GM23338 (cell line): ENCODE results near the gene IKZF1.

Source experiments
- CREB1 ChIP-seq: fragments of 250-450 bp; sonication (Bioruptor Pico); IDR thresholded peaks from 2 replicates; pipeline ENCODE4 v1.5.0; 2020; ENCODE audit warnings: low read depth, mild to moderate bottlenecking, moderate library complexity
- EZH2 ChIP-seq: fragments of 200-600 bp; sonication (generic); IDR thresholded peaks from one replicate; pipeline ENCODE4 v1.8.0; 2017; ENCODE audit warnings: antibody characterized with exemption, mild to moderate bottlenecking, low read depth; ENCODE audit not compliant: unreplicated experiment
- EZH2phosphoT487 ChIP-seq: fragments of 200-600 bp; sonication (generic); IDR thresholded peaks from one replicate; pipeline ENCODE4 v1.8.1; 2018; ENCODE audit warnings: antibody characterized with exemption; ENCODE audit not compliant: unreplicated experiment
- JUNB ChIP-seq: IDR thresholded peaks from one replicate; pipeline ENCODE4 v1.6.1; 2016; ENCODE audit warnings: antibody characterized with exemption; ENCODE audit not compliant: unreplicated experiment
- NANOG ChIP-seq: IDR thresholded peaks from 2 replicates; pipeline ENCODE4 v1.6.1; 2016; ENCODE audit warnings: antibody characterized with exemption, borderline replicate concordance
- POLR2AphosphoS5 ChIP-seq: IDR thresholded peaks from 2 replicates; pipeline ENCODE4 v1.6.1; 2016; ENCODE audit warnings: antibody characterized with exemption, low read depth
- ZNF114 ChIP-seq: fragments of 250-450 bp; sonication (Bioruptor Pico); IDR thresholded peaks from 2 replicates; pipeline ENCODE4 v1.5.0; 2020; ENCODE audit warnings: mild to moderate bottlenecking, moderate library complexity
- TF ChIP-seq, protein P1 (sequence below): IDR thresholded peaks from one replicate; pipeline ENCODE4 v1.6.1; 2018; ENCODE audit warnings: antibody characterized with exemption; ENCODE audit not compliant: unreplicated experiment
- TF ChIP-seq, protein P2 (sequence below), 2 experiments: fragments of 200-600 bp in 1 of 2; sonication (generic) in 1 of 2; conservative IDR thresholded peaks; 2 replicates each; pipeline versions ENCODE4 v1.5.1 to v1.6.1; 2016 to 2017; ENCODE audit warnings: antibody characterized with exemption in 2 of 2, low read depth in 2 of 2, mild to moderate bottlenecking in 2 of 2, moderate library complexity in 1 of 2
- TF ChIP-seq, protein P3 (sequence below): IDR thresholded peaks from 2 replicates; pipeline ENCODE4 v1.6.1; 2016; ENCODE audit warnings: antibody characterized with exemption

DNA sequence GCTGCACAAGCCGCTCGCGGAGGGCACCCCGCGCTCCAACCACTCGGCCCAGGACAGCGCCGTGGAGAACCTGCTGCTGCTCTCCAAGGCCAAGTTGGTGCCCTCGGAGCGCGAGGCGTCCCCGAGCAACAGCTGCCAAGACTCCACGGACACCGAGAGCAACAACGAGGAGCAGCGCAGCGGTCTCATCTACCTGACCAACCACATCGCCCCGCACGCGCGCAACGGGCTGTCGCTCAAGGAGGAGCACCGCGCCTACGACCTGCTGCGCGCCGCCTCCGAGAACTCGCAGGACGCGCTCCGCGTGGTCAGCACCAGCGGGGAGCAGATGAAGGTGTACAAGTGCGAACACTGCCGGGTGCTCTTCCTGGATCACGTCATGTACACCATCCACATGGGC, 95.6 kb downstream of the IKZF1 start:
- TF ChIP-seq, protein P1, sequence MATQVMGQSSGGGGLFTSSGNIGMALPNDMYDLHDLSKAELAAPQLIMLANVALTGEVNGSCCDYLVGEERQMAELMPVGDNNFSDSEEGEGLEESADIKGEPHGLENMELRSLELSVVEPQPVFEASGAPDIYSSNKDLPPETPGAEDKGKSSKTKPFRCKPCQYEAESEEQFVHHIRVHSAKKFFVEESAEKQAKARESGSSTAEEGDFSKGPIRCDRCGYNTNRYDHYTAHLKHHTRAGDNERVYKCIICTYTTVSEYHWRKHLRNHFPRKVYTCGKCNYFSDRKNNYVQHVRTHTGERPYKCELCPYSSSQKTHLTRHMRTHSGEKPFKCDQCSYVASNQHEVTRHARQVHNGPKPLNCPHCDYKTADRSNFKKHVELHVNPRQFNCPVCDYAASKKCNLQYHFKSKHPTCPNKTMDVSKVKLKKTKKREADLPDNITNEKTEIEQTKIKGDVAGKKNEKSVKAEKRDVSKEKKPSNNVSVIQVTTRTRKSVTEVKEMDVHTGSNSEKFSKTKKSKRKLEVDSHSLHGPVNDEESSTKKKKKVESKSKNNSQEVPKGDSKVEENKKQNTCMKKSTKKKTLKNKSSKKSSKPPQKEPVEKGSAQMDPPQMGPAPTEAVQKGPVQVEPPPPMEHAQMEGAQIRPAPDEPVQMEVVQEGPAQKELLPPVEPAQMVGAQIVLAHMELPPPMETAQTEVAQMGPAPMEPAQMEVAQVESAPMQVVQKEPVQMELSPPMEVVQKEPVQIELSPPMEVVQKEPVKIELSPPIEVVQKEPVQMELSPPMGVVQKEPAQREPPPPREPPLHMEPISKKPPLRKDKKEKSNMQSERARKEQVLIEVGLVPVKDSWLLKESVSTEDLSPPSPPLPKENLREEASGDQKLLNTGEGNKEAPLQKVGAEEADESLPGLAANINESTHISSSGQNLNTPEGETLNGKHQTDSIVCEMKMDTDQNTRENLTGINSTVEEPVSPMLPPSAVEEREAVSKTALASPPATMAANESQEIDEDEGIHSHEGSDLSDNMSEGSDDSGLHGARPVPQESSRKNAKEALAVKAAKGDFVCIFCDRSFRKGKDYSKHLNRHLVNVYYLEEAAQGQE = no peak
- TF ChIP-seq POLR2AphosphoS5 (no peak), EZH2 (no peak), EZH2phosphoT487 (no peak), NANOG (no peak), ZNF114 (CRISPR knock-in tag) (no peak), CREB1 (CRISPR knock-in tag) (no peak), JUNB (no peak)
- TF ChIP-seq, protein P2, sequence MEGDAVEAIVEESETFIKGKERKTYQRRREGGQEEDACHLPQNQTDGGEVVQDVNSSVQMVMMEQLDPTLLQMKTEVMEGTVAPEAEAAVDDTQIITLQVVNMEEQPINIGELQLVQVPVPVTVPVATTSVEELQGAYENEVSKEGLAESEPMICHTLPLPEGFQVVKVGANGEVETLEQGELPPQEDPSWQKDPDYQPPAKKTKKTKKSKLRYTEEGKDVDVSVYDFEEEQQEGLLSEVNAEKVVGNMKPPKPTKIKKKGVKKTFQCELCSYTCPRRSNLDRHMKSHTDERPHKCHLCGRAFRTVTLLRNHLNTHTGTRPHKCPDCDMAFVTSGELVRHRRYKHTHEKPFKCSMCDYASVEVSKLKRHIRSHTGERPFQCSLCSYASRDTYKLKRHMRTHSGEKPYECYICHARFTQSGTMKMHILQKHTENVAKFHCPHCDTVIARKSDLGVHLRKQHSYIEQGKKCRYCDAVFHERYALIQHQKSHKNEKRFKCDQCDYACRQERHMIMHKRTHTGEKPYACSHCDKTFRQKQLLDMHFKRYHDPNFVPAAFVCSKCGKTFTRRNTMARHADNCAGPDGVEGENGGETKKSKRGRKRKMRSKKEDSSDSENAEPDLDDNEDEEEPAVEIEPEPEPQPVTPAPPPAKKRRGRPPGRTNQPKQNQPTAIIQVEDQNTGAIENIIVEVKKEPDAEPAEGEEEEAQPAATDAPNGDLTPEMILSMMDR (conservative IDR thresholded peaks at IDR 0.05; ENCODE audit: low read depth in 2 of 2) = no peak
- TF ChIP-seq, protein P3, sequence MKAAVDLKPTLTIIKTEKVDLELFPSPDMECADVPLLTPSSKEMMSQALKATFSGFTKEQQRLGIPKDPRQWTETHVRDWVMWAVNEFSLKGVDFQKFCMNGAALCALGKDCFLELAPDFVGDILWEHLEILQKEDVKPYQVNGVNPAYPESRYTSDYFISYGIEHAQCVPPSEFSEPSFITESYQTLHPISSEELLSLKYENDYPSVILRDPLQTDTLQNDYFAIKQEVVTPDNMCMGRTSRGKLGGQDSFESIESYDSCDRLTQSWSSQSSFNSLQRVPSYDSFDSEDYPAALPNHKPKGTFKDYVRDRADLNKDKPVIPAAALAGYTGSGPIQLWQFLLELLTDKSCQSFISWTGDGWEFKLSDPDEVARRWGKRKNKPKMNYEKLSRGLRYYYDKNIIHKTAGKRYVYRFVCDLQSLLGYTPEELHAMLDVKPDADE = no peak
